T-helper 2 cell (primary cell): ENCODE measurements around the gene CLEC16A.
"Not testable (repeated sequence)": the region's sequence is repeated elsewhere in the genome, so short reads cannot be mapped to it uniquely, and the experiment has no call there.

Experiments
- DNase-seq, 5 experiments: peaks; one replicate each; pipeline versions ENCODE4 v3.0.0 to v3.0.0-alpha.2; 2012 to 2022

CLEC16A gene

DNA sequence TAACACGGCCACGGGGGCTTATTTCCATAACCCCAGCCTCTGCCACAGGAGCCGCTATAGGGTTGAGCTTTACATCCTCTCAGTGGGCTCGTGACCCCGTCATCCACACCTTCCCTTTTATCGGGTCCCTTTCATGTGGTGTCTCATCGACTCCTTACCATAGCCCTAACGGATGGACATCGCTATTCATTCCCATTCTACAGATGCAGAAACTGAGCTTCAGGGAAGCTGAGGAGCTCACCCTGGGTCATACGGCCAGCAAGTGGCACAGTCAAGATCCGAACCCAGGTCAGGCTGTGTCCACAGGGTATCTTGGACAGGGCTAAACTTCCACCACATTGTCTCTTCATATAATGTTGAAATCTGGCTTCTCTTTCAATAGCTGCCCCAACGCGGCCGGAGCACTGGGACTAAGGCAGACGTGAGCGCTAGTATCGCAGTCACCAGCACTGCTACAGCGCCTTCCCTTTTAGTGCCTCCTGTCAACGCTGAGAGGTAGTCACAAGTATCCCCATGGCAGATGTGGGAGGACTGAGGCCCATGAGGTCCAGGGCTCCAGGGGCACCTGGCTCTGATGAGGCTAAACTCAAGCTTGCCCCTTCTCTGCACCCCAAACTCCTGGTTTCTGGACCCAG is 260.8 kb downstream of the CLEC16A start:
- DNase-seq = no peak

DNA sequence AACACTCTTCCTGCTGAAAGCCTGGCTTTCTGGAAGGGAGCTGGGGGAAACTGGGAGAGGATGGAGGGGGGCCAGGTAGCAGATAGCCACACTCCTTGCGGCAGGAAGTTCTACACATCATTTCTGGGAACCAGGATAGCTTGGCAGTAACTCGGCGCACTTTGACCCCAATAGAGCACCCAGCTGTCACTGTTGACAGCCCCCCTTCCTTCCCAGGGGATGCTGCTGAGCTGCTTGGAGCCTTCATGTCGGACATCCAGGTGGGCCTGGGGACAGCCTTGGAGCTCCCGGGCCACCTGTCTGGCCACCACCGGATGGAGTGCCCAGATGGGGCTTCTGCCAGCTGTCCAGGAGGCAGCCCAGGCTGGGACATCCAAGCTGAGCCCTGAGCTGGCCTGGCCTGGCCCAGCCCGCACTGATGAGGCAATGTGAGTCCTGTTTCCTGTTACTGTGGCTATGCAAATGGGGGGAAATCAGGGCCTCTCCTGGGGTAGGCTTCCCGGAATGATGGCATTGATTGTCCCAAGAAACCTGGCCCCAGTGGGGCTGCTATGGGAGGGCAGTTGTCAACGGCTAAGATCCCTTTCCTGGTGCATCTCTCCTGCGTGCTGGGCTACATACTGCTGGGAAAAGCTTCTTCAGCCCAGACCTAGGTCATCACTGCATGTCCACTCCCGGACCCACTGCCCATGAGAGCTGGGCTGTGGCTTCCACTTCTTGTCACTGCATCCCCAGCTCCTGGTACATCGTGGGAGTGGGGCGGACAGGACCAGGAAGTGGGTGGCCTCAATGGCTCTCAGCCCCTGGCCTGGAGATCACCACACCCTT is 261.6 kb downstream of the CLEC16A start:
- no peak for DNase-seq

DNA sequence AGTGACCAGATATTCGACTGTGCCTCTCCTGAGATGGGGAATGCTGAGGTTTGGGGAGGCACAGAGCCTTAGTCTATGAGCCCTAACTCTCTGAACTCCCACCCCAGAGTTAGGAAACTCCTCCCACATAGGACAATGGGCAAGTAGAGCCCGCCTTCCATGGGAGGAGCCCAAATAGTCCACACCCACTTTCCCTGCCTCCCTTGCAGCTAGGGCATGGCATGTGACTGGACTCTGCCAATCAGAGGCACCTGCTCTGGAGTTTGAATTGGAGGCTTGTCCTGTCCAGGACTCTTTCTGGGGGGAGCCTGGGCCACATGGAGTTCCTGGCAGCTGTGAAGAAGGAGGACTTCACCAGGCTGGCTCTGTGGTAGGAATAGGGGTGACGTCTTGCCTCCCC is 263.3 kb downstream of the CLEC16A start:
- DNase-seq = no peak

- DNase-seq = no peak
Measured at GRCh38 chr16:11208916-11209665, 264.7 kb downstream of the CLEC16A start.

DNA sequence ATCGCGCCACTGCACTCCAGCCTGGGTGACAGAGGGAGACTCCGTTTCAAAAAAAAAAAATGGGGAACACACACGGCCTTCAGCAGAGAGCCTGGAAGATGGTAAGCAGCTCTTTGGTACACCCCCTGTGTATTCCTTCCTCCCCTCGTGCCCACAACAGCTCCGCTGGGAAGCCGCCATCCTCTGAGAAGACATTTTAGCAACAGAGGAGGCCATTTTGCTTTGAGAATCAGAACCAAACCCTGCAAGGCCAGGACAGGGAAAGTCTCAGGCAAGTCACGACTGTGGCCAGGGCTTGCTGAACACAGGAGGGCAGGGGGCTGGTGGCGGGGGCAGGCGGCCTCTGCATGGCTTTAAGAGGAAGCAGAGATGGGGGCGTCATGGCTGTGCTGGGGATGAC is 265.9 kb downstream of the CLEC16A start:
- no peak for DNase-seq

DNA sequence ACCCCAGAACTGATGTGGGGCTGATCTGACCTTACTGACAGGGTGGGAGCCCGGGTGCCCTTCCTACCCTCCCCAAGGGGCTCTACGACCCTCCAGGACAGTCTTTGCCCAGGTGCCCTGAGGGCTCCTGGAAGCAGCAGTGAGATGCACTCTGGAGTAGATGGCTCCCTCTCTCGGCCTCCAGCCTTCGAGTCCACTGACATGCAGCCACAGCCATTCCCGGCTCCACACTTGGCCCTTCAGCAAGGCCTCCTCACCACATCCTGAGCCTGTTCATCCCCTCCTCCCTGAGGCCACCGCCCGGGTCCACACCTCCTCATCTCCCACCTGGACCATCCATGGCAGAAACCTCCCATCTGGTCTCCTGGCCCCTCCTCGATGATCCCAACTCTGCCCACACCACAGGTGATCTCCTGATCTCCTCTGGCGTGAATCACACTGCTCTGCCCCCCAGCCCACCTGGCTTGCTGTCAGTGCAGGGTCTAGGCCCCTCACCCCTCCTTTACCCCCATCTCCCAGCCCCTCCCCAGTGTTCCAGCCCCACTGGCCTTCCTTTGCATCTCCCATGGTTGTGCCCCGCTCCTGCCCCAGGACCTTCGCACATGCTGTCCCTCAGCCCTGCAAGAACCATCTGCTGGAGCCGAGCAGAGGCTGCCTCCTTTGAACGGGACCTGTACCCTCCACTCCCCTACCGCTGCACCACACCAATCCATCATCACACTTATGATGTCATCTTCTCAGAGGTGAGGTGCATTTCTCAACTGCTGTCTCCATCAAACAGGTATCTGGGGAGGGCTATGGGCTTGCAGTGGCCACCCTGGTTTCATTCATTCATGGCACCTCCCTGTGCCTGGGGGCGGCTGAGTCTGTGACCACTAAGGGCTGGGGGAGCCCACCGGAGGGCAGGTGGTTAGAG is 267.0 kb downstream of the CLEC16A start:
- no peak for DNase-seq

DNA sequence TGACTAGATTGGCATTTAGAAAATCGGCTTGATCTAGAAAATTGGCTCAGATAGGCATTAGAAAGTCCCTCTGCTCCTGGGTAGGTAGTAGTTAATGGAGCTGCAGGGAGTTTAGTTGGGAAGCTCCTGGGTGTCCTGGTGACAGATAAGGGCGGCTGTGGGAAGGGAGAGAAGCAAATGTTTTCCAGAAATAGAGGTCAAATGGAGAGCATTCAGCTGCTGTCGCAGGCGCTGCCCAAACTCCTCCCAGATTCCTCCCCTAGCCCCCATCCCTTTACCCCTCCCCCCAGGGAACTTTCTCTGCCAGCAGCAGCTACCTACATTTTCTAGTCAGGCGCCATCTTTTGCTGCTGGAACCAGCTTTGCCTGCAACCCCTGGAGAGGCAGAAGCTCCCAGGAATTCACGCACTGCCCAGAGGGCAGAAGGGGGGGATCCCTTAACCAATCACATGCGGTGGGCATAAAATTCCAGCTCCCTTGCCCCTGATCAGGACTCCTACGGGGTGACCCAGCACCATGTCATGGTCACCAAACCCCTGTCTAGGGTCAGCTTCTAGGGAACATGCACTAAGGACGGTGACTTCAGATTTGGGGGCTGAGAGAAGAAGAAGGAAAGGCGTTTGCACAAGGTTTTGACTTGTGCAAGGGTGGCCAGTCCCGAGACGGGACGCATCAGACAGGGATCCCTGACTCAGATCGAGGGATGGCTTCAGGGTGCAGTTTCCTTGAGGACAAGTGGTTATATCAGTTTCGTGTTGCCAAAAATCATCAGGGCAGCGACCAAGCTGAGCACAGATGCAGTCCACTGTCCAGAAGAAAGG is 267.8 kb downstream of the CLEC16A start:
- no peak for DNase-seq

- DNase-seq = no peak
Measured at GRCh38 chr16:11212798-11213196, 268.4 kb downstream of the CLEC16A start.

- no peak for DNase-seq
Measured at GRCh38 chr16:11213373-11213772, 269.0 kb downstream of the CLEC16A start.

GRCh38 chr16:11213799-11214198 is 269.4 kb downstream of the CLEC16A start:
- DNase-seq = no peak

GRCh38 chr16:11215935-11216556 is 271.7 kb downstream of the CLEC16A start:
- DNase-seq = no peak

DNA sequence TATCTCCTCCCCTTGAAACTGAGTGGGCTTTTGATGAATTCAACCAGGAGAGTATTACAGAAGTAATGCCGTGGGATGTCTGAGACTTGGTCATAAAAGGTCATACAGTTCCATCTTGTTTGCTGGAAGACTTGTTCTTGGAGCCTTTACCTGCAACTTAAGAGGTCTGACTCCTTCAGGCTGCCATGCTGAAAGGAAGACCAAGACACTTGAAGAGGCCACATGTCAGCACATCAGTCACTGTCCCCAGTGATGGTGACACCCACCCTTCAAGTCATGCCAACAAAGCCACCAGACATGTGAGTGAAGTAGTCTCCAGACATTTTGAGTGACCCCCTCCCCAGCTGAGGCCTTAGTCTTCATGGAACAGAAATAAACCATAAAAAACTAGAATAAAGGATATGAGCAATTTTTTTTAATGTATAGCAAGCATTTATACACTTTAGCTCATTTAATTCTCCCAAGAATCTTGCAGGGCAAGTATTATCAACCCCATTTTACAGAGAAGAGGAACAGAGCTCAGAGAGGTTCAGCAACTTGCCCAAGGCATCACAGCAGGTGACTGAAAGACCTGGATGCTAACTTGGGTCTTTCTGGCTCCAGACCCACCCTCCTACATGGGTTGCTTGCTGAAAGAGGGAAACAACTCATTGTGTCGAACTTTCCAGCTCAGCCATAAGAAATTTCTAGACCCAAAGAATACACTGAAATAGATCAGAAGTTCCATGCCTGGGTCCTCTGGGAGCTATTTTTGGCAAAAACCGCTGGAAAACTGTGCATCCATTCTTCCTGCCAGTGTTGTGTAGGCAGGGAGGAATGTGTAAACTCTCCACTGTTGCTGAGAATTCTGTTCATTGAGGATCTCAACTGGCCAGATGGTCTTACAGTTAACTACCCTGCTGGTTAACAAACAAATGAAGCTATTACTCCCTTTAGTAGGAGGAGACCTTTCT is 273.6 kb downstream of the CLEC16A start:
- DNase-seq = no peak

GRCh38 chr16:11218604-11218962 is 274.2 kb downstream of the CLEC16A start:
- DNase-seq = peak in 1 of 5 experiments; percentile 35

- peak in 1 of 5 experiments; percentile 53 for DNase-seq
Measured at GRCh38 chr16:11219178-11219577, 274.8 kb downstream of the CLEC16A start.

DNA sequence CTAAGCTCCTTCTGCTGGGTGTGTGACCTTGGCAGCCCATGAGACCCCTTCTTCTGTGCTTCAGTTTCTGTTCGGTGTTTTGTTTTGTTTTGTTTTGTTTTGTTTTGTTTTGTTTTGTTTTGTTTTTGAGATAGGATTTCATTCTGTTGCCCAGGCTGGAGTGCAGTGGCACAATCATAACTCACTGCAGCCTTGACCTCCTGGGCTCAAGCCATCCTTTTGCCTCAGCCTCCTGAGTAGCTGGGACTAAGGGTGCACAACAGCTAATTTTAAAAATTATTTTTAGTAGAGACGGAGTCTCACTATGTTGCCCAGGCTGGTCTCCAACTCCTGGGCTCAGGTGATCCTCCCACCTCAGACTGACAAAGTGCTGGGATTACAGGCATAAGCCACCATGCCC is 276.1 kb downstream of the CLEC16A start:
- DNase-seq = not testable (repeated sequence)

- peak; percentile 19 to 86 (median 35) for DNase-seq
Measured at GRCh38 chr16:11224096-11224893, 279.9 kb downstream of the CLEC16A start.

GRCh38 chr16:11224894-11225676 is 280.7 kb downstream of the CLEC16A start:
- DNase-seq = peak; percentile 54 to 94 (median 68)
